A549 (cell line): ENCODE measurements around the gene AGBL4.

Source experiments
- BCL3 ChIP-seq: fragments of >200 bp; sonication (Bioruptor Twin); formaldehyde crosslinking; IDR thresholded peaks from 3 replicates; pipeline ENCODE4 v1.6.1; 2016
- CHD2 ChIP-seq: fragments of 150-350 bp; IDR thresholded peaks from 2 replicates; pipeline ENCODE4 v1.6.1; 2014; ENCODE audit warnings: low read length; ENCODE audit not compliant: partially characterized antibody
- CHD4 ChIP-seq: fragments of 200-600 bp; sonication (generic); IDR thresholded peaks from 2 replicates; pipeline ENCODE4 v1.6.1; 2016; ENCODE audit warnings: antibody characterized with exemption, mild to moderate bottlenecking, borderline replicate concordance
- CTCF ChIP-seq: fragments of >200 bp; sonication (Bioruptor Twin); formaldehyde crosslinking; IDR thresholded peaks from 3 replicates; pipeline ENCODE4 v1.5.1; 2016
- KDM1A ChIP-seq: fragments of 200-600 bp; sonication (generic); IDR thresholded peaks from 2 replicates; pipeline ENCODE4 v1.6.1; 2016; ENCODE audit warnings: low read depth, mild to moderate bottlenecking
- MAX ChIP-seq: IDR thresholded peaks from 2 replicates; pipeline ENCODE4 v1.6.1; 2012
- MYC ChIP-seq: IDR thresholded peaks from 2 replicates; pipeline ENCODE4 v1.6.1; 2012; ENCODE audit warnings: mild to moderate bottlenecking, inconsistent platforms, low read length, improper control_type of control experiment, borderline replicate concordance
- POLR2A ChIP-seq: IDR thresholded peaks from 2 replicates; pipeline ENCODE4 v1.6.1; 2012; ENCODE audit warnings: mild to moderate bottlenecking, low read length
- RCOR1 ChIP-seq: fragments of 150-350 bp; IDR thresholded peaks from 2 replicates; pipeline ENCODE4 v1.6.1; 2014; ENCODE audit warnings: antibody characterized with exemption, low read length, low read depth
- SREBF2 ChIP-seq: fragments of 450-650 bp; IDR thresholded peaks from 2 replicates; pipeline ENCODE4 v1.6.1; 2014; ENCODE audit warnings: mild to moderate bottlenecking, moderate library complexity
- ZFP36 ChIP-seq: fragments of 450-650 bp; IDR thresholded peaks from 2 replicates; pipeline ENCODE4 v1.6.1; 2014; ENCODE audit warnings: borderline replicate concordance; ENCODE audit not compliant: partially characterized antibody
- ZSCAN20 ChIP-seq: fragments of 250-450 bp; sonication (Bioruptor Pico); IDR thresholded peaks from 2 replicates; pipeline ENCODE4 v1.8.0; 2022; ENCODE audit warnings: mild to moderate bottlenecking, moderate library complexity

GRCh38 chr1:48568501-48568900 is 1455.3 kb downstream of the AGBL4 start:
- TF ChIP-seq ZFP36 (no peak), POLR2A (no peak), CTCF (no peak), SREBF2 (no peak), CHD2 (no peak), KDM1A (no peak), CHD4 (no peak), MYC (no peak), BCL3 (no peak), MAX (no peak), RCOR1 (no peak), ZSCAN20 (no peak)
